CD4-positive, alpha-beta T cell treated with Interleukin-15 for 1 hour (primary cell): Measurements from ENCODE around the gene CYP26A1.
"Not testable (repeated sequence)": the region's sequence is repeated elsewhere in the genome, so short reads cannot be mapped to it uniquely, and the experiment has no call there.

Source experiments
- DNase-seq: peaks from one replicate; pipeline ENCODE4 v3.0.0-alpha.2; 2020

The CYP26A1 gene

DNA sequence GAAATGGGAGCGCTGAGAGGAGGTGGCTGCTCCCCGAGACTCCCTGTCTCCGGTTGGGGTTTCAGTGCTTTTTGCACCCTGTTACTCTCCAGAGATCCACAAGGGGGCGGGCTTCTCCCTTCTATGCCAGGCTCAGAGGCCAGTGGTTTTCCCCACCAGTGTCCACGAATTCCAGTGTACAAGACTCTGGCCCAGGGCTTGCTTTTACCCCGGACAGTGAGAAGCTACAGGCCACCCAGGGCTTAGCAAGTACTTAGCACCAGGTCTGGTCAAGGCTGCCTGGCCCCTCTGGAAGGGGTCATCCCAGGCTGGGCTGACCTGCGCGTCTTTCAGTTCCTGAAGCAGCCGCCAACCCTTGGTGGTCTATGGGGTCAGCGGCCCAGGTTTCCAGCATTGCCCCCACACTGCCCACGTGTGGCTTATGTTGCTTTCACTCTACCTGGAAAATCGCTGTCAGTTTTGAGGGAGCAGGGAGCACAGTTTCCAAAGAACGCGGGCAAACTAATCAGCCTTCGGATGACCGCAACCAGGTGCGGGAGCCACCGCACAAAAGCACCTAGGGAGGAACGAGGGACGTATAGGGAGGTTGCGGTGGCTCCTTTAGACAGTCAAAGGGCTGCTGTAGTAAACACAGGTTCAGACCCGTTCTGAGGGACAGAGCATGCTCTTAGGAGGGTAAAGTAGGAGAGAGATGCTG is 6.8 kb downstream of the CYP26A1 start:
- no peak for DNase-seq

DNA sequence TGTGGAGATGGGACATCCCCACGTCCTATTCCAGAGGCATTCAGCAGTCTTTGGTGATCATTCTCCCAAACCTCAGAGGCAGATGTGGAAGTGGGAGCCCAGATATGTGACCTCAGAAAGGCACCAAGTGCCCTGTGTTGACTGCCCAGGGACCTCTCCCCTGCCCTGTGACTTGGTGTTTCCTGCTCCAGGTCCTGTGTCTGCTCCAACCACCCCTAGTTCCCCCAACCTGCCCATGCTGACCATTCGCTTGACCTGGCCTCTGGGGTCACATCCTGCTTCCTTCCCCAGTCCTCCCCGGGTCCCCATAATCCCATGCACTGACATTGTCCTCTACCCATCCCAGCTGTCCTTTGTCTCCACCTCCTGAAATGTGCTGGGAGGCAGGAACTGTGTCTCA is 7.6 kb downstream of the CYP26A1 start:
- no peak for DNase-seq

DNA sequence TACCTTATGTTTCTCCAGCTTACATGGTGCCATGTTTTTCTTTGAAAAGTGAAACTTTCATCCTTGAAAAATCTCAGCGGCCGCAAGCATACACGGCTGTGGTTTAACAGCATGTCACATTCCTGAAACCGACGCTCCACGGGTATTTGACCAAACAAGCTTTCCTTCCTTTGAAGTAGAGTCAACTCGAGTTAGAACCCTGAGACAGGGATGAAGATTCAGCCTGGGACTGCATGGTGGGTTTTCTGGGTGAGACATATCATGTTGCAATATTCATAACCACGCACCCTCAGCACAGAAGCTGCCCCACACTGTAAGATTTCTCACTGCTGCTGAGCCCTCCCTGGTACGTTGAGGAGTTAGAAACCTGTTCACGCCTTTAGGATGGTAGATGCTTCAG is 8.1 kb downstream of the CYP26A1 start:
- DNase-seq, result no peak

DNA sequence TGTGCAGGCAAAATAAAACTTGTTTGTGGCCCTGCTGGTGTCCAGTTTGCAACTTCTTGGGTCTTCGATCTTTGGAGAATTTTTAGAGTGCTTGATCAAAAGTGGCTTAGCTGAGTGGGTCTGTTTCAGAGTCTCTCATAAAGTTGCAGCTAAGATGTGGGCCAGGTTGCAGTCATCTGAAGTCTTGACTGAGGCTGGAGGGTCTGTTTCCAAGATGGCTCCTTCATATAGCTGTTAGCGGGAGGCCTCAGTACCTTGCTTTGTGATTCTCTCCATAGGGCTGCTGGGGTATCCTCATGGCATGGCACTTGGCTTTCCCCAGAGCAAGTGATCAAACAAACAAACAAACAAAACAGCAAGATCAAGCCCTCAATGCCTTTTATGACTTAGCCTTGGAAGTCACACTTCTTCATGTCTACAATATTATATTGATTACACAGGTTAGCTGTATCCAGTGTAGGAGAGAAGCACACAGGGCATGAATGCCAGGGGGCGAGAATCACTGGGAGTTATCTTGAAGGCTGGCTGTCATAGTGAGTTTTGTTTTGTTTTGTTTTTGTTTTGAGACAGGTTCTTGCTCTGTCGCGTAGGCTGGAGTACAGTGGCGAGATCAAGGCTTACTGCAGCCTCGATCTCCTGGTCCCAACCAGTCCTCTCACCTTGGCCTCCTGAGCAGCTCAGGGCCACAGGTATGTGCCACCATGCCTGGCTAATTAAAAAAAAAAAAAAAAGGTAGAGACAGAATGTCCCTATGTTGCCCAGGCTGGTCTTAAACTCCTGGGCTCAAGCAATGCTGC is 10.2 kb downstream of the CYP26A1 start:
- no peak for DNase-seq

DNA sequence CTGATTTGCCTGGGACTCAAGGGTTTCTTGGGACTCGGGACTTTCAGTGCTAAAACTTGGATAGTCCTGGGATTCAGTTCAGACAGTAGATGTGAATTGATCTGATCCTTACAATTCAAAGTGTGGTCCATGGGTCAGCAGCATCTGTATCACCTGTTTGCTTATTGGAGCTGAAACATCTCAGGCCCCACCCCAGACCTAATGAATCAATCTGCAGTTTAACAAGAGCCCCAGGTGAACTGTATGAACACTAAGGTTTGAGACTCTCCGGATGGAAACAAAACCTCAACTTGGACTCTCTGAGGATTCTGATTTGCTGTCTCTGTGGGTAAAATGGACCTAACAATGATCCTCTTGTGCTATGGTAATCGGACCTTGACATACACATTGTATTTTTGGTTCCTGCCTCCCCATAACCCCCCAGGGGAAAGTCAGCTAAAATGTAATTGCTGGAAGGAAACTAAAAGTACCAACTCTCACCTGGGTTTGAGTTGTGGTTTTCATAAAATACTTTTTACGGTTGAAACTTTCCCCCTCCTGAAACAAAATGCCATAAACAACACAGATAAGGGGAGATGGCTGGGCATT is 11.7 kb downstream of the CYP26A1 start:
- DNase-seq, result no peak

DNA sequence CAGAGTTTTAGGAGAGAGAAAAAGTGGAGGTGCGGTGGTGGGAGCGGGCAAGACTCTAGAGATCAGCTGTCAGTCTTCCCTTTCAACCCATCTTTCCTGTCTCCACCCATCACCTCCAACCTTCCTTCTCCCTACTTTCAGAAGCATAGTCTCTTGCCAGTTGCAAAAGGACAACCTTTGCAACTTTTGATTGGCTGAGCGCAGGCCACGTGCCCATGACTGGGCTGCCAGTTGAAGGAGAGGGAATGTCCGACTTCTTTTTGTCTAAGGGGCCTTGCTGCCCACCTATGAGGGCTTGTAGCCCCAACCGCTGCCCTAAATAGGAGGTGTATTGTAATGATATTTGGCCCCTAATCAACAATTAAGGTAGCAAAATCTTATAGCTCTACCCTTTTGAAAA is 12.6 kb downstream of the CYP26A1 start:
- no peak for DNase-seq

DNA sequence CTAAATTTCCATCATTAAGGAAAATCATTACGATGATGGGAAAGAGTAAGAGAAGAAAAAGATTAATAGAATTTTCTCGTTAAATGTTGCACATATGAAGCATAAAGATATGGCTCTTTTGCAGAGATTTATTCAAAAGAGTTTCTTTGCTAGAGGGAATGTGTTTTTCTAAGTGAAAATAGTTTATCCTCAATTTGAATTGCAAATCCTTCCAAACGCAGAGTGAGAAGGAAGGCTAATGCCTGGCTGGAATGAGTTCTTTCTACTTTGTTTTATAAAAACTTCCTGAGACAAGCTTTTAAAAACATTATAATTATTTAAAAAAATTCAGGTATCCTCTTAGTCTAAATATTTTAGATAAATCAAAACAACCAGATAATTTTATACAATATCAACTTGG is 14.2 kb downstream of the CYP26A1 start:
- no peak for DNase-seq

DNA sequence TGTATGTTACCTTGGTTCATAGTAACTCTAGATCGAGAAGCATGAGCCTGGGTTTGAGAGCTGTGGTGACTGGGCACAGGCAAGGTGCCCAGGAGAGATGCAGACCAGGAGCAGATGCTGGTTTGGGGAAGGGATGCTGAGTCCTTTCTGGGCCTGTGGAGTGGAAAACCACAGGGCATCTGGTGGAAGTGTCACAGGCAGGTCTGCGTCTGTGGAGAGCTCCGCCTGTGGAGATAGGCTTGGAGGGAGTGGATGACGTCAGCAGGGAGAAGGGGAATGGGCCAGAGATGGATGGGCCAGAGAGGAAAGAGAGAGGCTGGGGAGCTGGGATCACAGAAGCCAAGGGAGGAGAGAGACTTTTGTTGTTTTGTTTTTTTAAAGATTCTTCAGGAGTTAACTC is 14.8 kb downstream of the CYP26A1 start:
- no peak for DNase-seq

DNA sequence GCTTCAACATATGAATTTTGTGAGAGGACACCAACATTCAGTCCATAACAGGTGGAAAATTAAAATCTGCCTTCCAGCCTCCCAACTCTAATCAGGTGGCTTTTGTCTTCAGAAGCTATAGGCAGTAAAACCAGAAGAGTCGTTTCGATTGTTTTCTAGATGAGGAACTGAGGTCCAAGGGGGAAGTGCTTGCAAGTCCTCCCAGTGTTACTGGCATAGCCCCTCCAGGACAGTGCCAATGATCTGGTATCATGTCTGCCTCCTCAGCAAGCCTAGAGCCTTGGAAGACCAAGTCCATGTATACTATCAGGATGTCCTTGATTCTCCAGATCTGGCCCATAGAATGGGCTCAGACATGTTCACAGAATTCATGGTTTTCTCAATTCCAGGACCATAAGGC is 16.9 kb downstream of the CYP26A1 start:
- no peak for DNase-seq

DNA sequence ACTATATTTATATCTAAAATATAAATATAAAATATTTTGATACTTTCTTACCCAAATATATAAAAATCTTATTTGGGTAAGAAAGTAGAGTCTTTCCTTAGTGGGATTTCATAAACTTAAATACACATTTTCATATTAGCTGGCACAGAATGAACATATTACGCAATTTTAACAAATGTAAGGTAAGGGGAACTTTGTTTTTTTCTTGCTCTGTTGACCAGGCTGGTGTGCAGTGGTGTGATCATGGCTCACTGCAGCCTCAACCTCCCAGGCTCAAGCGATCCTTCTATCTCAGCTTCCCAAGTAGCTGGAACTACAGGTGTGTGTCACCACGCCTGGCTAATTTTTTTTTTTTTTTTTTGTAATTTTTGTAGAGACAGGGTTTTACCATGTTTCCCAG is 18.3 kb downstream of the CYP26A1 start:
- DNase-seq, result no peak

DNA sequence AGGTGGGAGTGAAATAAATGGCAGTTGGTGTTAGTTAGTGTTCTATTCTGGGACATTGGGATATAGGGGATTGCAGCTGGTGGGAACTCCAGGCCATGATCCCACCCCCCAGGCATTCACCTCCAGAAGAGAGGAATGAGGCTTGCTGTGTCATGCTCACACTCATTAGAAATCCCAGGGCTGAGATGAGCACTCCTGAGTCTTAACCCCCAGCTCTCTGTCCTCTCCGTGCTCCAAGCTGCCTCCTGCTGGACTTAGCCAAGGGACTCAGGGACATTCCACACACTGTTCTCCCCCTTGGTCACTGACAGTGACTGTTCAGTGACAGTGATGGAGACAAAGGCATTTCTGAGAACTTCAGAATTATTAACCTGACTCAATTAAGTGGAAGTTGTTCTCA is 21.5 kb downstream of the CYP26A1 start:
- DNase-seq, result no peak

DNA sequence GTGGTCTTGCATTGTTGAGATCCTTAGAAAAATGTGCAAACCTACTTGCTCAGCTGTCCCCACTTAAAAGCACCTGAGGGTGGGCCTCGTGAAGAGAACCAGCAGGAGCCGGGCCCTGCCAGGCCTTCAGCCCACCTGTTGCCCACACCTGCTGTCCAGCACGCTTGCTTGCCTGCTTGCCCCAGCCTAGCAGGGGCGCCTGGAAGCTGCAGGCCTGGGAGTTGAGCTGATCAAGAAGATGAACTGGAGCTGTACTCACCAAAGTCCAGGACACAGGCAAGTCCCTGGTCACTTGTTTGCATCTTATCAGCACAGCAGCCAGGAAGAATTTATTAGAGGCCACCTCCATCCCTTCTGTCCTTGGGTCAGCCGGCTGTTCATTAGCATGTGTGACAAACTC is 23.2 kb downstream of the CYP26A1 start:
- DNase-seq, result no peak

DNA sequence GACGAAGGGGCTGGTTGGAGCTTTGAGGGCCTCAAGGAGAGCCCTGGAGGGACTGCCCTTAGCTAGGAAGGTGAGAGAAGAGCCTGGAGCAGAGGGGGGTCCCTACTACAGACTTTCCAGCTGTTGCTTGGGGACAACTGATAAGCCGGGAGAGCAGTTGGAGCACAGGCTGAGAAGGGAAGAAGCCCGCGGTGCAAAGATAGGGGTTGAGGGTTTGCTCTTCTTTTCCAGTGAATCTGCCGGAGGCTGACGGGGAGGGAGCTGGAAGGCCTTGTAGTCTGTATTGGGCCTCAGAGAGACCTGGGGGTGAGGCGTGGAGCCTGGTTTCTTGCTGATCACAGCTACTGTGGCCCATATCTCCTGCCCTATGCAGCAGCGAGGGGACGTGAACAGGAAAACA is 23.7 kb downstream of the CYP26A1 start:
- no peak for DNase-seq

DNA sequence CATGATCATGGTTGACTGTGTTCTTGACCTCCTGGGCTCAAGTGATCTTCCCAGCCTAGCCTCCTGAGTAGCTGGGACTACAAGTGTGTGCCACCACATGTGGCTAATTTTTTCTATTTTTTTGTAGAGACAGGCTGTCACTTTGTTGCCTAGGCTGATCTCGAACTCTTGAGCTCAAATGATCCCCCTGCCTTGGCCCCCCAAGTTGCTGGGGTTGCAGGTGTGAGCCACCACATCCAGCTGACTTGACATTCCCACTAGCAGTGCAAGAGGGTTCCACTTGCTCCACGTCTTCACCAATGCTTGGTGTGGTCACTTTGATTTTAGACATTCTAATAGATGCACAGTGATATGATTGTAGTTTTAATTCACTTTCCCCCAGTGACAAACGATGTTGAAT is 25.1 kb downstream of the CYP26A1 start:
- DNase-seq, result no peak

DNA sequence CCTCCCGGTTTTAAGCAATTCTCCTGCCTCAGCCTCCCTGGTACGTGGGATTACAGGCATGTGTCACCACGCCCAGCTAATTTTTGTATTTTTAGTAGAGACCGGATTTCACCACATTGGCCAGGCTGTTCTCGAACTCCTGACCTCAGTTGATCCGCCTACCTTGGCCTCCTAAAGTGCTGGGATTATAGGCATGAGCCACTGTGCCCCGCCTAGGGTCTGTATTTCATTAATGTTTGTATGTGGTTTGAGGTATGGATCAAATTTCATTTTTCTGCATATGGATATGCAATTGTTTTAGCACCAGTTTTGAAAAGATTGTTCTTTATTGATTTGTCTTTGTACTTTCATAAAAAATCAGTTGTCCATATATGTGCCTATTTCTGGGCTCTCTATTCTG is 26.0 kb downstream of the CYP26A1 start:
- no peak for DNase-seq

DNA sequence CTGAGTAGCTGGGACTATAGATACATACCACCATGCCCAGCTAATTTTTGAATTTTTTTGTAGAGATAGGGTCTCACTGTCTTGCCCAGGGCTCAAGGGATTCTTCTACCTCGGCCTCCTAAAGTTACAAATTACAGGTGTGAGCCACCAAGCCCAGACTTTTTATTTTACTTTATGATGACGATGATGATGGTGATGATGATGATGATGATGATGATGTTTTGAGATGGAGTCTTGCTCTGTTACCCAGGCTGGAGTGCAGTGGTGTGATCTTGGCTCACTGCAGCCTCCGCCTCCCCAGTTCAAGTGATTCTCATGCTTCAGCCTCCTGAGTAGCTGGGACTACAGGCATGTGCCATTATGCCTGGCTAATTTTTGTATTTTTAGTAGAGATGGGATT is 27.5 kb downstream of the CYP26A1 start:
- DNase-seq, result not testable (repeated sequence)

DNA sequence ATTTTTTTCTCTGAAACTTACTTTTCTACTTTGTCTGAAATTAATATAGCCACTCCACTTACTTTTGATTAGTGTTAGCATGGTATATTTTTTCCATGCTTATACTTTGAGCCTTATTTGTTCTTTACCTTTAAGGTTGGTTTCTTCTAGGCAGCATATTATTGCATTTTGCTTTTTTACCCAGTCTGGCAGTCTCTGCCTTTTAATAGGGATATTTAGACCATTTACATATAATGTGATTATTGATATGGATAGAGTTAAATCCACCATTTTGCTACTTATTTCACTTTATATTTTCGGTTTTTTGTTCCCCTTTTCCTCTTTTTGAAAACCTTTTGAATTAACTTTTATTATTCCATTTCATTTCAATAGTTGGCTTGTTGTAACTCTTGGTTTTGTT is 30.3 kb downstream of the CYP26A1 start:
- DNase-seq, result no peak

DNA sequence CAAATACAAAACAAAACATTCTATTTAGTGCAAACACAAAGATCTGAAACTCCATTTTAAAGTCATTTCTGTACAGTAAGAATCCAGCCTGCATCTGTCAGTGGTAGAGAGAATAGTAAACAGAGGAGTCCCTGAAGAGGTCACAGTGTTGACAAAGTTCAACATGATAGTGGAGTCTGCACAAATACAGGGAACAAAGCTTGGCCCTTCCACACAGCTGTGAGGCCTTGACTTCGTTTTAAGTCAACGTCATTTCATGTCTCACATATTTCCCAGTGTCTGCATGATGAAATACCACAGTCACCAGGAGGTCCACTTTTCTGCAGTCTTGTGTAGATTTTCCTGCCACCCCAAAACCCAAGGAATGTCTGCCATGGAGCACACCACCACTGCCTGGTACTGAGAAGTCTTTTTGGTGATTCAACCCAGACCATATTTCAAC is 33.0 kb downstream of the CYP26A1 start:
- no peak for DNase-seq

DNA sequence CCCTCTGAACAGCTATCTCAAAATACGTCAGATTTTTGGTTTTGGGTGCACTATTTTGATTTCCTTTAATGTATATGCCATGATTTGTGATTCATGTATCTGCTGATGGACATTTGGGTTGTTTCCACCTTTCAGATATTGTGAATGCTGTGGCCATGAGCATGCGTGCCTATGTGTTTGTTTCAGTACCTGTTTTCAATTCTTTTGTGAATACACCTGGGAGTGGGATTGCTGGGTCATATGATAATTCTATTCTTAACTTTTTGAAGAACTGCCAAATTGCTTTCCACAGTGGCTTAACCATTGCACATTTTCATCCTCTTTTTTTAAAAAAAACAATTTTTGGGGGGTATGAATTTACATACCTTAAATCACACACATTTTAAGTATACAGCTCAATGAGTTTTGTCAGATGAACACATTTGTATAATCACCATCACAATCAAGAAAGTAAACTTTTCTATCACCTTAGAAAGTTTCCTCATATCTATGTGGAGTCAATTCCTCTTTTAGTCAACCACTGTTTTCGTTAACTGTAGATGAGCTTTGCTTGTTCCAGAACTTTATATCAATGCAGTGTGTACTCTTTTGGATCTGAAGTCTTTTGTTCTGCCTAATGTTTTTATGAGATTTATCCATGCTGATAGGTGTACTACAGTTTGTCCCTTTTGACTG is 36.9 kb downstream of the CYP26A1 start:
- DNase-seq, result no peak

DNA sequence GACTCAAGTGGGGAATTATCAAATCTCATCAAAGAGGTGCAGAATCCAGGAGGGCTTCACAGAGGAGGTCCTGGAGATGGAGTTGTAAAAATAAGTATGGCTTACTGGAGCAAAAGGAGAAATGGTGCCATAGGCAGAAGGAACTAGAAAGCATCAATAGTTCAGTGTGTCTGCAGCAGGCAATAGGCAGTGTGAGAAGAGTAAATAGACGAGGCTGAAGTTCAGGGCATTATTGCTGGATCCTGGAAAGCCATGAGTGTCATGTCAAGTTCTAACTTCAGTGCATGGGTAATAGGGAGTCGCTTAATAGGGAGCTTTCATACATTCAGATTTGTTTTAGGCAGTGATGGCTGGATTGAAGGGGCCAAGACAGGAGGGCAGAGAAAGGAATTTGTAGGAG is 39.3 kb downstream of the CYP26A1 start:
- no peak for DNase-seq

DNA sequence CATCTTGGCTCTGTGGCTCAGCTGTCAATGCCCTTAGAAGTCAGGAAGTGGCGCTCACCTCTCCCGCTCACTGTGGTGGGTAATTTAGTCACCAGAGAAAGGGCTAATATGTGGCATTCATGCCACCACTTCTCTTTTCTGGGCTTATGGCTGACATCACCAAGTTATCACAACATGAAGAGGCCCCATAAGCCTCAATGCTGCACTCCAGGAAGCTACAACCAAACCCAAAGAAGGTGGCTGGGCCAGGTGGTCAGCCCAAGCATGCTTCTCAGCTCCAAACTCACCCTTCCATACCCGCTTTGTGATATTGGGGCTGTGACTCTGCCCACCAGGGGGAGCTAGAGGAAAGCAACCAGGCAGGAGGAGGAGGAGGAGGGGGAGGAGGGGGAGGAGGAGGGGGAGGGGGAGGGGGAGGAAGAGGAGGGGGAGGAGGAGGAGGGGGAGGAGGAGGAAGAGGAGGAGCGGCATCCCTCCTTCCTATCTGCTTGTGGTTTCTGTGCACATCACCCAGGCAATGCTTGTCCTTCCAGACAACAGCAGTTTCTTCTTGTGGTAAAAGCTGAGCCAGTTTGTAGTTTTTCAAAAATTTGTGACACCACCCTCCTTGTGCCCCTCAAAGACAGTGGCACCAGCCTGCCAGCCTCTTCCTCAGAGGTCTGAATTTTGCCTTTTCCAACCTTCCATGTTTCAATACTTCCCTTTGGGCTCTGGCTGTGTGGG is 42.1 kb downstream of the CYP26A1 start:
- DNase-seq, result peak; percentile 61

DNA sequence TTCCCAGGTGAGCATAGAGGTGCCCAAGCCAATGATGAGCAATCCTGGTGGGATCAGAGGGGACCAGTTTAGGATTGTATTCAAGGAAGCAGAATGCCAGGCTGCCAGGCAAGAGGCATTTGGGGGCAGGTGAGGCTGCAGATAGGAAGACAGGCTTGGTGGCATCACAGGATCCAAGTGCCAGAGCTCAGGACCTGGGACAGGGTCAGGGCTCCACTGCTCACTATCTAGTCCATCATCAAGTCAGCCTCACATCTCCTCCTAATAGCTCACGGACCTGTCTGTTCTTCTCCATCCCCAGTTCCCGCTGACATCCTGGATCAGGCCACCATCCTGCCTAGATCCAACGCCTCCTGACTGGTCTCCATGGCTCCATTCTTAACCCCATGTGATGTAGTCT is 47.6 kb downstream of the CYP26A1 start:
- no peak for DNase-seq

DNA sequence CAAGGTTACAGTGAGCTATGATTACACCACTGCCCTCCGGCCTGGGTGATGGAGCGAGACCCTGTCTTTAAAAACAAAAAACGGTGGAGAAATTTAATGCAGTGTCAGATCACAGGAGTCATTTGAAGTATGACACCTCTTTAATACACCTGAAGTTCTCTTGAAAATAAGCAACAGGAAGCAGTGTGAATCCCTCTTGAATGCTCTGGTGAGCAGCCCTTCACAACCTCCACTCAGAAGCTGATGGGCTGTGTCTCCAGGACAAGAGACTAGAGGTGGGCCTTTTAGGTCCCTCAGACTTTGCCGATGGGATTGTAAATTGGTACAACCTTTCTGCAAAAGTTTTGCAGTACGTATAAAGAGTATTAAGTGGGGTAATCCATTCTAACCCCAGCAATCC is 50.1 kb downstream of the CYP26A1 start:
- no peak for DNase-seq
